Ecto neural progenitor cell (in vitro differentiated cells): ENCODE results near the gene RNF25.

Source experiments
- DNase-seq: peaks from one replicate; pipeline ENCODE4 v3.0.0-alpha.2; 2018; ENCODE audit warnings: low spot score

The RNF25 gene, protein sequence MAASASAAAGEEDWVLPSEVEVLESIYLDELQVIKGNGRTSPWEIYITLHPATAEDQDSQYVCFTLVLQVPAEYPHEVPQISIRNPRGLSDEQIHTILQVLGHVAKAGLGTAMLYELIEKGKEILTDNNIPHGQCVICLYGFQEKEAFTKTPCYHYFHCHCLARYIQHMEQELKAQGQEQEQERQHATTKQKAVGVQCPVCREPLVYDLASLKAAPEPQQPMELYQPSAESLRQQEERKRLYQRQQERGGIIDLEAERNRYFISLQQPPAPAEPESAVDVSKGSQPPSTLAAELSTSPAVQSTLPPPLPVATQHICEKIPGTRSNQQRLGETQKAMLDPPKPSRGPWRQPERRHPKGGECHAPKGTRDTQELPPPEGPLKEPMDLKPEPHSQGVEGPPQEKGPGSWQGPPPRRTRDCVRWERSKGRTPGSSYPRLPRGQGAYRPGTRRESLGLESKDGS

DNA sequence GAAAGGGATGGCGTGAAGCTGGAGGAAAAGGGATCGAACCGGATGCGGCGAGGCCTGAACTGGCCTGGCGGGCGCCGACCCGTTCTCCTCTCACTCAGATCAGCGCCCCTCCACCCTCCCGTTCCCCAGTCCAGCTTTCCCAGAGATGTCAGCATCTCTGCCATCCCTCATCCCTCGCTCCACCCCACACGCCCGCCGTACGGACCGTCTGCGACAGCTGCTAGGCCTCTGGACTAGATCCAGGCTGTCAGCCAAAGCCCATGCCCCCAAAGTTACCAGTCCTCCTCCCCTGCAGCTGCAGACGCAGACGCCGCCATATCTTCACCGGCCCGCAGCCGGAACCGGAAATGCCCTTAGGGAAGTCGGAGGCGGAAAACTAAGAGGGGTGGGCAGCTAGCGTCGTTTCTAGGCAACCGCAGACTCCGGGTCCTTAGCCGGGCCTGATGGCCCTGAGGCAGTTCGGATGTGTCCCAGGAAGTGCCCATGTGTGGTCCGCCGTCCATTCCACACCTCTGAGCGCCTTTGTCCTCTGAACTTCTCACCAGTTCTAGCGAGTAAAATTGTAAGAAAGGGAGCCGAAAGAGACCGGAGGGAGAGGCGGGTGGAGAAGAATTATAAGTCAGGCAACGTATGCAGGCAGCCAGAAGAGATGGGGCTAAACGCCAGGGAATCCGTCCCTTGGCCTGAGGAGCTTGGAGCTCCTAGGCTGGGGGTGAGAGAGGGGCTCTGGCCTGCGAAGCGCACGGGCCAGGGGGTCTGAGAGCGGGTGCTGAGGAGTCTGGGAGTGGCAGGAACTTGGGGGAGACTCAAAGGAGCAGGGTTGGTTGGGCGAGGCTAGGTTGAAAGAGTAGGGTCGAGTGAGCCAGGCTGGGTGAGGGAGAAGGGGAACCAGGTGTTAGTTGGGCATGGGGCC is at the start of gene RNF25, which contains the start of gene STK36:
Gene RNF25 (minus strand): TSS at position 349 of the 913 bp plus-strand sequence. CDS start 32 bp downstream, at position 317.
Gene STK36 (plus strand): TSS at position 433 of the 913 bp plus-strand sequence. CDS start 744 bp downstream, outside the sequence.
- peak; percentile 90 for DNase-seq

DNA sequence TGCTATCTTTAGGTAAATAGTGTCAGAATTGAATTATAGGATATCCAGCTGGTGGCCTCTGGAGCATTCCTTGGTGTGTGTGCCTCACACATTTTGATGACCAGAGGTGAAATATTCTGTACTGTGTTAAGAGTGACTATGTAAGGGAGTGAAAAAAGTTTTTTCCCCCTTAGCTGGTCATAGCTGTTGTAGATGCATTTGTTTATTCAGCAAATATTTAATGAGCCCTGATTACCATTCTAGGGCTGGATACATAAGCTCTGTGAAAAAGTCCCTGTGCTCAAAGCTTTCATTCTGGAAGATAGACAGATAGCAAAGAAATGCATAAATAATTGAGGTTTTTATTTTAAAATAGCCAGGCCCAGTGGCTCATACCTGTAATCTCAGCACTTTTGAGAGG is 49.7 kb upstream of the RNF25 start:
- DNase-seq: no peak

DNA sequence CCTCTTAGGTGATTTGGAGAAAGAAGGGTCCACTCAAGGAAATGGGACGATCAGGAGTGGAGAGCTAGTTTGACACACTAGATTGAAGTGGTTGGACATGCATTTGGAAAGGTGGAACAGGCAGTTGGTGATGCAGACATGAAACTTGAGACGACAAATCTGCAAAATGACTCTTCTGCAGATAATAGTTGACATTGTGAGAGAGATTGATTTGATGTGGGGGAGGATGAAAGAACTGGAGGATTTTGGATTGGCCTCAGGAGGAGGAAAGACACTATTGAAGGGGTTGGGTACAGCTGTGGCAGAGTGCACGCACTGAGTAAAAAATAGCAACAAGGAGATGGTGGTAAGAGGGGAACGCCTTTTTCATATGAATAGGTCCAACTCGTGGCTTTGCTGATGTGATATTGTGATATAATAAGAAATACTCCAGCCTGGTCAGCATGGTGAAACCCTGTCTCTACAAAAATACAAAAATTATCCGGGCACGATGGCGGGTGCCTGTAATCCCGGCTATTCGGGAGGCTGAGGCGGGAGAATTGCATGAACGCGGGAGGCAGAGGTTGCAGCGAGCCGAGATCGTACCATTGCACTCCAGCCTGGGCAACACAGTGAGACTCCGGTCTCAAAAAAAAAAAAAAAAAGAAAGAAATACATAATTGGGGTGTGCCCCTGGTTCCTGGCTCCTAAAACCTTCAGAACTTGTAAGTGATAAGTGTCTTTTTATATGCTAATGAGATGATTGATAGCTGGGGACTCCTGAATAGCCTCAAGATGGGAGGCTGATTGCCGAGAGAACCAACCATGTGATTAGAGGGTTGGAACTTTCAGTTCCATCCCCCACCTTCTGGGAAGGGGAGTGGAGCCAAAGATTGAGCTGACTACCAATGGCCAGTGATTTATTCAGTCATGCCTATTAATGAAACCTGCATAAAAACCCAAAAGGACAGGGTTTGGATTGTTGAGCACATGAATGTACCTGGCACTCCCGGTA is 48.5 kb upstream of the RNF25 start:
- DNase-seq: no peak

DNA sequence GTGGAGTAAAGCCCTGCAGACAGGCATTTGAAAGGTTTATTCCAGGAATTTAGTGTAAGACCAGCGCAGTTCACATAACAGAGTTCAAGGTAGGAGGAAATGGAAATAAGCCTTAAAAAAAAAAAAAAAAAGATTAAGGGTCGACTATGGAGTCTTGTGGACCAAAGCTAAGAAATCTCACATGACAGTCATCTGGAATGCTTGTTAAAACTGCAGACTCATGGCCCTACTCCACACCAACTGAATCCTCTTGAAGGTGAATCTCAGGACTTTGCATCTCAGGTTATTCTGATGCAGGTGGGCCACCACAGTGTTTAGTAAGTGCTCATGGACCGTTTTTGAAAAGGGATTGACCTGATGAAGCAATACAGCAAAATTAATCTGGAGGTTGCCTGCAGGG is 47.7 kb upstream of the RNF25 start:
- DNase-seq: no peak

DNA sequence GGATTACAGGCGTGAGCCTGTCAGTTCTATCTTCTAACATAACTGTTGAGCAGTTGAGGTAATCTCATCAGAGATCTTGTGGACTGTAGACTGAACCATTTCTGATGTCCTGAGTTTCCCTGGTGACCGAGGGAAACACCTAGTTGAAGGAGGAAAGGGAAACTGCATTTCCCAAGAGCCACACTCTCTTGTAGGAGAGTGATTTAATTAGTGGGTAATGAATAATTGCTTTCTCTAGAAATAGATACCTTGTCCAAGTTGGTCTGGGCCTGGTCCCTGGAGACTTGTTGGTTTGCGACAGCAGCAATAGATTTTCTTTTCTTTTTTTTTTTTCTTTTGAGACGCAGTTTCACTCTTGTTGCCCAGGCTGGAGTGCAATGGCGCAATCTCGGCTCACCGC is 46.3 kb upstream of the RNF25 start:
- no peak for DNase-seq

DNA sequence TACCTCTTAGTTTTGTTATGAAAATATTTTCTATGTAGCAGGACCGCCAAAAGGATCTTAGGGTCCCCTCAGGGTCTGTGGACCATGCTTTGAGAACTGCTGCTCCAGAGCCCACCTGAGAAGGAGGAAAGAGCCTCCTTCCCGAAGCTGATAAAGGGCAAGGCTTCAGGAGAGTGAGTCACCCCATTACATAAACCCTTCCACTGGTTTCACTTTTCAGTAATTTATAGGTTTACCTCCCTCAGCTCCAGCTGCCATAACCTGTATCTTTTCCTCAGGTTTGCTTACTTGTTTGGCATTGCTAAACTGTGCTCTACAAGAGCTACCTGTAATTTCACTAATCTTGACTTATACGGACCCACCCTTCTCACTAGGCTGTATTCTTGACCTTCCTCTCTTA is 45.5 kb upstream of the RNF25 start:
- DNase-seq: no peak

DNA sequence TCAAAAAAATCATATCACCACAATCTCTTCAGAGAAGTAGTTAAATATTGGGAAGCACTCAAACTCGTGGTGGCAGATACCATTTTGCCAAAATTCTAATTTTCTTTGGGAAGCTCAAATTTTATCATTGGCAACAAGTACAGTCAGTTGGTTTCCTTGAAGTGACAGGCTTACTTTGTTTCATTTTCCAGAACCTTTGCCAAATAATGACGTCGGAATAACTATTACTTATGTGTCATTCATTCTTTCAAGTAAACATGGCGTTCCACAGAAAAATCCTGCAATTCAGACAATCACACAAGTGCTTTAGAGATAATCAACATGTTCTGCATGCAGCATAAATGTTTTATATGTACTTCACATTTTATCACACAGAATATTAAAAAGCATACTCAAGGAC is 44.3 kb upstream of the RNF25 start:
- no peak for DNase-seq

DNA sequence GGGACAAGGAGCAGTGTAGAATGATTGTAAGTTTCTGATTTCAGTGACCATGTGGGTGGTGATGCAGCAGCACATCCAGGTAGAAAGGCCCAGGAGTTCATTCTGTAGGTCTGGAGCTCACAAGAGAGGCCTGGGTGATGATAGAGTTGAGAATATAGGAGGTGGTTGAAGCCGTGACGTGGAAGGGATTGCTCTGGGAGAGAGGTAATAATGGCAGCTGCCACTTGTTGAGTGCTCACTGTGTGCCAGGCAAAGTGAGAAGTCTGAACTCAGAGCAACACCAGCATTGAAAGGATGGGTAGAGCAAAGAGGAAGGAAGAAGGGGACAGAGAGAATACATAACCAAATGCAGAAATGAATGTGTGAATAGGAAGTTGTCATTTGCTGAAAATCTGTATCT is 42.1 kb upstream of the RNF25 start:
- no peak for DNase-seq

DNA sequence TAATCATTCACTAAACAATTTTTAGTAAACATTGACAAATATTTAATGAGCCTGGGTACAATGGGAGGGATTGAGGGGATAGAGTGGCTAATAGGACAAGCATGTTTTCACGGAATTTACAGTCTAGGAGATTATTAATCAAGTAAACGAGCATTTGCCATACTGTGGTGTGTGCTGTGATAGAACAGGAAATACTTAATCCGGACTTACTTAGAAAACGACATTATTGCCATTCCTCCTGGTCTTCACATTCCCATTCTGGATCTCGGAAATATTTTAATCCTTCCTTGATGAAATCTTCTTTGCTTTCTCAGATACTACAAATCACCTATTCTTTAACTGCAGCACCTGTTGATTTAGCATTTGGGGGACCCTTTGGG is 39.7 kb upstream of the RNF25 start:
- no peak for DNase-seq

DNA sequence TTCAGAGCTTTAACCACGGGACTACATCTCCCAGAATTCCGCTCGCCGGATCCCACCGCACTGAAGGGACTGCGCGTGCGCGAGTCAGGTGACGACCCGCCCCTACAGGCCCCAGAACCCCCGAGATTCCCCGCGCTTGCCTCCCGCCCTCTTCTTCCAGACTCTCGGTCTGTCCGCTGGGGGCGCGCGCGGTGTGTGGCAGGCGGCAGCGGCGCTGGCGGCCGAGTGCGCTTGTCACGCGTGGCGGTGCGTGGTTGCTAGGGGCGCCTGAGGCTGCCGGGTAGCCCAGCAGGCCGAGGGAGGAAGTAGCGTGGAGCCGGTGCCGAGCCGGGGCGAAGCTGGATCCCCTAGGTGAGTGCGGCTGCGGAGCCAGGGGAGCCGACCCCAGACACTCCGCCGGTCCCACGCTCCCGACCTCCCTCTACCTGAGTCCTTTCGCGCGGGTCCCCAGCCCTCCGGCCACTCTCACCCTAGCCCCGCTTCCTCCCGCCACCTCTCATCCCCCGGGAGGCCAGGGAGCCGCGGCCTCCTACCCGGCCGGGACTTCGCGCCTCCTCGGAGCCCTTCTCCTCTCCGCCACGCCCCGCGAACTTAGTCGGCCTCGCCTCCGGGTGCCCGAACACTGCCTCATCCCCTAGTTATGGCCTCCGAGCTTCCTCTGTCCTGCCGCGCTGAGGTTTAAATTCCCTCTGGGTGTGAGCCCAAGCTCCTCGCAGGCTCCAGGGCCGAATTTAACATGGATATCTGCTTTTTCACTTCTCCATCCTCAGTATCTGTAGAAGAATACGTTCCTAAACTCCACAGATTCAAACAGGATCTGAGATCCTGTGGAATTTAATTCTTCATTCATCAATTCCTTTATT is 39.1 kb upstream of the RNF25 start, which contains the start of gene TTLL4:
Gene TTLL4 (plus strand): TSS at position 149 of the 863 bp plus-strand sequence. CDS start 26,842 bp downstream, outside the sequence.
- peak; percentile 99 for DNase-seq

DNA sequence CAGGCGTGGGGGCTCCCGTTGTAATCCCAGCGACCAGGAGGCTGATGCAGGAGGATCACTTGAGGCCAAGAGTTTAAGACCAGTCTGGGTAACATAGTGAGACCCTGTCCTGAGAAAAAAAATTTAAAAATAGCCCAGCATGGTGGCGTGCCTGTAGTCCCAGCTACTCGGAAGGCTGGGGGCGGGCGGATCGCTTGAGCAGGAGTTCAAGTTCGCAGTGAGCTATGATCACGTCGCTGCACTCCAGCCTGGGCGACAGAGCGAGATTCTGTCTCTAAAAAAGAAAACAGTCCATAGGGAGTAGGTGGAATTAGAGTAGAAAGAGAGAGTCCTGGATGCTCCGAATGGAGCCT is 38.5 kb upstream of the RNF25 start:
- no peak for DNase-seq

DNA sequence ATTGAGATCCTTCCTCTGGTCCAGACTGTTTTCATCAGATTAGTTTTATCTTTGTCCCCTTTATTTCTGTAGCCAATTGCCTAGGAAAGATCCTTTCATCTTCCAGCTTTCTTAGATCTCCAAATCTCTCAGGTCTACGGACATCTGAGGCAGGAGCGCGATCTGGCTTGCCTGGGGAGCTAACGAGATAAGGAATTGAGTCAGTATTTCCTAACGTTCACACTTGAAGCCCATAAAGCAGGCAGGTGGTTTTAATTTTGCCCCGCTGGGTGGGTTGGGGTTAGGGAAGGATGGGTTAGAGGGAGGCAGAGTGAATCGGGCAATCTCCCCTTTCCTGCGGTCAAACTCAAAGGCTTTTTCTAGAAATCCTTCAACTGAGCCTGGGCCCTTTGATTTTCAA is 38.1 kb upstream of the RNF25 start:
- no peak for DNase-seq

DNA sequence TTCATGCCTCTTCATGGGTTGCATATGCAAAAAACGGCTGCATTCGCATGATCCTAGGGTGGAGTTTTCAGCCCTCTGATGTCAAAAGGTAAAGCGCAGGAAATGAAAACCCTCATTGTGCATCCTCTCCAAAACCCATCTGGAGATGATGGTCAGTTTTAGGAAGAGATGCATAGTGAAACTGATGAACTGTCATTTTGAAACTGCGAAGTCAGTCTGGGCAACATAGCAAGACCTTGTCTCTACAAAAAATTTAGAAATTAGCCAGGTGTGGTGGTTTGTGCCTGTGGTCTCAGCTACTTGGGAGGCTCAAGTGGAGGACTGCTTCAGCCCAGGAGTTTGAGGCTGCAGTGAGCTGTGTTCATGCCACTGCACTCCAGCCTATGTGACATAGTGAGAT is 36.3 kb upstream of the RNF25 start:
- DNase-seq: no peak

DNA sequence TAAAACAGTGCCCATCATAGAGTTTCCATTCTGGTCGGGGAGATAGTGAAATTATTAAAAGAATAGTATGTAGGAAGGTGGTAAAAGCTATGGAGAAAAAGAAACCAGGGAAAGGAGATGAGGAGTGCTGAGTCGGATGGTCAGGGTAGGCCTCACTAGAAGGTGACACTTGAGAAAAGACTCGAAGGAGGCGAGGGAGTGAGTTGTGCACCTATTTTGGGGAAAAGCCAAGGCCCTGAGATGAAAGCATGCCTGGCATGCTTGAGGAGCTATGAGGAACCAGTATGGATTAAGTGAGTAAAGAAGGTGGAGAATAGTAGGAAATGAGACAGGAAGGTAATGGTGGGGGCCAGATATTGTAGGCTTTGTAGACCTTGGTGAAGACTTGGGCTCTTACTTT is 31.5 kb upstream of the RNF25 start:
- DNase-seq: no peak

DNA sequence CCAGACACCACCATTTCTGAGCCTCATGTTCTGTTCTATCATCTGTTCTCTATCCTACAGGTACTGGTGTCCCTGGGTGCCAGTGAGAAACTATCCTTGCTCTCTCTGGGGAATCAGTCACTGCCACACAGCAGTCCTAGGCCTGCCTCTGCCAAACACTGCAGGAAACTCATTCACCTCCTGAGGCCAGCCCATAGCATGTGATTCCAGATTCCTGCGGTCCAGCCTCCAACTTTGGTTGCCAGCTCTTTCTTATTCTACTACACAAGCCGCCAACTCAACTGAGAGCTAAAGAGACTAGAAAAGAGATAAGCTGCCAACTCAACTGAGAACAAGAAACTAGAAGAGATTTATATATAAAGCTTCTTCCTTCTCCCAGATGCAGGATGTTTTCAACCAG is 30.0 kb upstream of the RNF25 start:
- no peak for DNase-seq

DNA sequence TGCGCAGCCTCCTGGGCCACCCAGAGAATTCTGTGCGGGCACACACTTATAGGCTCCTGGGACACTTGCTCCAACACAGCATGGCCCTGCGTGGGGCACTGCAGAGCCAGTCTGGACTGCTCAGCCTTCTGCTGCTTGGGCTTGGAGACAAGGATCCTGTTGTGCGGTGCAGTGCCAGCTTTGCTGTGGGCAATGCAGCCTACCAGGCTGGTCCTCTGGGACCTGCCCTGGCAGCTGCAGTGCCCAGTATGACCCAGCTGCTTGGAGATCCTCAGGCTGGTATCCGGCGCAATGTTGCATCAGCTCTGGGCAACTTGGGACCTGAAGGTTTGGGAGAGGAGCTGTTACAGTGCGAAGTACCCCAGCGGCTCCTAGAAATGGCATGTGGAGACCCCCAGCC is 27.1 kb upstream of the RNF25 start:
- DNase-seq: no peak

DNA sequence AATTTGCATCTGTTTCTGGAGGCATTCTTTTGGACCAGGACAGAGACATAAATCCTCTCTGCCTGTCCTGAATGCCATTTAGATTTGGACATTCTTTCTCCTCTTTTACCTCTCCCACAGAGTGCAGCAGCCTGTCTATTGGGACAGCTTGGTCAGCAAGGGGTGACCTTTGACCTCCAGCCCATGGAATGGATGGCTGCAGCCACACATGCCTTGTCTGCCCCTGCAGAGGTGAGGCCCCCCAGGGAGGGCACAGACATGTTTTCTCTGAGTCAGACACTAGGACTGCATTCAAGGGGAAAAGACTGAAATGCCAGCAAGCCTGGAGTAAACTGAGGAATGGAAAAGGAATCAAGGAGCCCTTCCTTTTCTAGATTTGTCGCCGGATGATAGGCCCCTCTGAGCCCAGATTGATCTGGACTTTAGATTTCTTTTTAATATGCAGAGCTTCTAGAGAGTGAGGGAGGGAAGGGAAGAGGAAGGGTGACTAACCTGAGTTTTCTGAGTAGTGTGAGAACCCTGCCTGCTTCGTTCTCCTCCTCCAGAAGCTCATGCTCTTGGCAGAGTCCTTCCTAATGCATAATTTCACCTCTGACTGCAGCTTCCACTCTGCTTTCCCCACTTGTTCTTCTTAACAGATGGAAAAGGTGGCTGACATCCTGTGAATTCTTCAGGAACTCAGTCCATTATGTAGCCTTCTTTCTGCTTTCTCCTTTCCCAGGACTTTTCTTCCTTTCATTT is 22.8 kb upstream of the RNF25 start:
- DNase-seq: peak; percentile 64

DNA sequence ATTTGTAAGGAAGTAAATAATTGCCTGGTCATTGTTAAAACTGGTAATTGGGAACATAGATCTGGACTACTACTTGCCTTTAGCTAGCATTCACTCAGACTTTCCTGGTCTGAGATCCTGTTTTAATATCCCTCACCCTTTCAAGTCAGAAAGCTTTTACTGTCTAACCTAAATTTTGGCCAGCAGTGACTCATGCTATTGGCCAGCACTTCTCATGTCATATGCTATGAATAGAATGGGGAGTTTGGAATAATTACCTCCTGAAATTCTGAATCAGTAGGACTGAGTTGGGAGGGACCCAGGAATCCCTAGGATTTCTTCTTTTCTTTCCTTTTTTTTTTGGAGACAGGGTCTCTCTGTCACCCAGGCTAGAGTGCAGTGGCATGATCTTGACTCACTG is 19.4 kb upstream of the RNF25 start:
- DNase-seq: no peak

DNA sequence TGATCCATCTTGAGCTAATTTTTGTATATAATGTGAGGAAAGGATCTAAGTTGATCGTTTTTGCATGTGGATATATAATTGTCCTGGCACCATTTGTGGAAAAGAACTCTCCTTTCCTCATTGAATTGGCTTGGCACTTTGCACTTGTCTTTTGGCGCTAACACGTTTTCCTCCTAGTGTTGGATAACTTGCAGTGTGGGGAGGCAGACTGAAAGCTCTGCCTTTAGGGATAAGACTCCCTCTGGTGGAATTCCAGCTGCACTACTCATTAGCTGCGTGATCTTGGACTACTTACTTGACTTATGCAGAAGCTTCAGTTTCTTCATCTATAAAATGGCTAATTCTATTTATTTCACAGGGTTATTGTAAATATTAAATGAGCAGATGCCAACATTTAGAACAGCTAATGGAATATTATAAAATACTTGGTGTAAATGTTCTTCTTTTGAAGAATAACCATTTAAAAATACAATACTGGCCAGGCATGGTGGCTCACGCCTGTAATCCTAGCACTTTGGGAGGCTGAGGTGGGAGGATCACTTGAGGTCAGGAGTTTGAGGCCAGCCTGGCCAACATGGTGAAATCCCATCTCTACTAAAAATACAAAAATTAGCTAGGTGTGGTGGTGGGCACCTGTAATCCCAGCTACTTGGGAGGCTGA is 15.7 kb upstream of the RNF25 start:
- peak; percentile 56 for DNase-seq
